ENCODE measurements around the gene CCDC142.

The CCDC142 gene

DNA sequence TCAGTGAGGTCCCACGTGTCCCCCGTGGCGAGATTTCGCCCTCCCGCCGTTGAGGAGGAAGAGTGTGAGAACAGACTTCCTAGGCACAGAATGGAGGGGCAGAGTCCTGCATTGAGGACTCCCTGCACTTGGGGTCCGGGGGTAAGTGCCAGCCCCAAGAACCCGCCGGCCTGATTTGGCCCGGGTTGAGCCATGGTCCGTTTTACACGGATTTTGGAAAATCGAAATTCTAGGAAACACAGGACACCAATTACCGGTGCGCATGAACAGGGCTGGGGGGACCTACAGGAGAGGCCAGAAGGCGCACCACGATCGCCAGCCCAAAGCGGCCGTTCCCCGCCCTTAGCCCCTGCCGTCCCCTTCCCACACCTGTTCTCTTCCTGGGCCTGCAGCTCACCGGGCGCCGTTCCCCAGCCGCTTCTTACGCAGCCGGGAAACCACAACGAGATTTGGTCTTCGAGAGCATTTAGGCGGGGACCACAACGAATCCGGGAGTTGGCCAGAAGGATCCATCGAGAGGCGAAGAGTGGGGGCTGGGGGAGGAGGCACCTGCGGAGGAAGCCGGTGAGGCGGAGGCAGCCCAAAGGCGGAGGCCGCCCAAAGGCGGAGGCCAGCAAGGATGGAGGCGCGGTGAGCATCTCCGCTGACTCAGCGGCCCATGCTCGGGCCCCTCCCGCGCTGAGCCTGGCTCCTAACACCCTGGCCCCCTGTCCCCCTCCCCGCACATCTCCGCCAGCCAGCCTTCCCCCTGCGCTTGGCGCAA lies 31.0 kb upstream of the CCDC142 start:
- DNase-seq: no peak

GRCh38 chr2:74512744-74513604 lies 30.2 kb upstream of the CCDC142 start:
- no peak for DNase-seq

- DNase-seq: no peak
Observed at GRCh38 chr2:74511104-74511989, 28.5 kb upstream of the CCDC142 start.

DNA sequence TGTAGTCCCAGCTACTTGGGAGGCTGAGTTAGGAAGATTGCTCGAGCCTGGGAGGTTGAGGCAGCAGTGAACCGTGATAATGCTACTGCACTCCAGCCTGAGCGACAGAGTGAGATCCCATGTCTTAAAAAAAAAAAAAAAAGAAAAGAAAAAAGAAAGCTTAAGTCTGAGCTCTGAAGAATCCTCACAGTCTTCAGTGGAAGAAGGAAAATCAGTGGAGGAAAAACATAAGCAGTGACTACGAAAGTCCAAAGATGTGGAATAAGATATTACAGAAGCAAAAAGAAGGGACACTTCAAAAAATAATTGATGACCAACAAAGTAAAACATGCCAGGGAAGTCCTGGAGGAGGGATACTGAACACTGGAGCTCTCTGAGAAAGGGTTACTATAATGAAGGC lies 27.5 kb upstream of the CCDC142 start:
- DNase-seq: no peak

GRCh38 chr2:74507926-74508520 lies 25.2 kb upstream of the CCDC142 start:
- no peak for DNase-seq

- peak; percentile 74 for DNase-seq
Observed at GRCh38 chr2:74507145-74507925, 24.5 kb upstream of the CCDC142 start, which contains the start of gene PCGF1. PCGF1 (minus strand) TSS chr2:74507695; CDS start chr2:74507668, 27 bp downstream.

DNA sequence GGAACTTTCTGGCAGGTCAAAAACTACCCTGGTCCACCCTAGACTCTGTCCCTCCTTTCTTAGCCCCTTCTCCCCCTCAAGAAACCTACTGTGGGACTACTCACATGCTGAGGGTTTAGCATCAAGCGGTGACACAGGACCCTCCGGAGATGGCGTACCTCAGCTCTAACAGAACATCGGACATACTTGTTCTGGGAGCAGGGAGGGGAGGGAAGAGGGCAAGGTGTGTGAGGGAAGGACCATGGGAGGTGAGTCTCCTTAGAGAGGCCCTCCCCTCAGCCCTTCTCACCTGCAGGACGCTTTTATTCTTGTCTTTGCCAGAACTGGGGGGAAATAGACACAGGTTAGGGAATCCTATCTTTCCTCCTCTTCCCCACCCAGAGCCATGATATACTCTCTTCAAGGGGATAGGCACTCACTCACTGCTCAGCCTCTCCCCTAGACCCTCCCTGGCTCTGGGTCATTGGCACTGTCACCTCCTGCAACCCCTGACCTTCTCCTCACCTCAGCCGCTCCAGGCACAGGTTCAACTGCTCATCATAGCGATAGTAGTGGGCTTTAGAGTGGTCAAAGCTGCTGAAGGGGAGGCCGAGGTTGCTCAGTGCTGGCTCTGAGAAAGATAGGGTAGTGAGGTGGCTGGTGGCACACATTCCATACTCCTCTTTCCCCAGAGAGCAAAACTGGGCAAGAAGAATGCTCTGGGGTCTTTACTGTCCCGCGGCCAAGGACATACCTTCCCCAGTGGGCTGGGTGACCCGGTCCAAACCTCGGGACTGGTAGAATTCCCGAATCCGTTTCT lies 22.8 kb upstream of the CCDC142 start:
- no peak for DNase-seq

DNA sequence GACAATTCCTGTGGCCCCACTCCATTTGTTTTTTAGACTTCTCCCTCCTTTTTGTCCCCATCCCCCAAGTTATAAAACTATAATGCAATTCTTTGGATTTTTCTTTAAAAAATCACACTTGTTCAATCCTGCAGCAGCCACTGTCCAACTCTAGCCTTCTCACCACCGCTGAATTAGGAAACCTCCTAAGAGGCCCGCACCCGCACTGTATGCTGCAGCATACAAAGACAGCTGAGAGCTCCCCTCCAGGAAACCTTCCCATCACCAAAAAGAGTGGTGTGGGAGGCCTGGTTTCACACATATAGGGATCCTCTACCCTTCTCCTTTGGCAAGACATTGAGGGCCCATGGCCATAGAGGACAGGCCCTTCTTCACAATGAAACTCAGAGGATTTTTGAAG lies 21.8 kb upstream of the CCDC142 start:
- no peak for DNase-seq

GRCh38 chr2:74503506-74504475 lies 21.0 kb upstream of the CCDC142 start:
- no peak for DNase-seq

- DNase-seq: no peak
Observed at GRCh38 chr2:74502720-74503505, 20.1 kb upstream of the CCDC142 start.

DNA sequence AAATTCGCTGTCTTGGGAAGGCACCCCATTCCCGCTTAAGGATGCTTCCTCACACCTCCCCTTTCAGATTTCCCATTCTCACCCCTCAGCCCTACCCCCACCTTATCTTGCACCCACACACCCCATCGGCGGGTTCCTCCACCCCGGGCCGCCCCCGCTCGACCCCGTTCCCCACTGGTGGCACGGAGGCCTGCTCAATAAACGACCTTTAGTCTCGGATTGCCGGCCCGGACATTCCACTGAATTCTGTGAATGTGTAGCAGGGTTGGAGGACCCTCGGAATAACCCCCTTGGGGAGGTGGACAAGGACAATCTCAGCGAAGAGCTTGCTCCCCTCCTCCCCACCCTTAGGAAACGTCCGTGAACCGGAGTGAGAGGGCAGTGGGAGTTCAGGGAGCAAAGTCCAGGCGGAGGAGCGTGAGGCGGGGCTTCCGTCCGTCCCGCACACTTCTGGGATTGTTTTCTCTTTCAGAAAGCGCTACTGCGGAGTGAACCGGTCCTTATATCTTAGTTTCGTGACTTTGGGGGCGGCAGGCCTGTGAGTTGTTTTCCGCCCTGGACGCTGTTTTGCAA lies 19.4 kb upstream of the CCDC142 start:
- DNase-seq: no peak

- DNase-seq: no peak
Observed at GRCh38 chr2:74501335-74502071, 18.7 kb upstream of the CCDC142 start.

GRCh38 chr2:74500578-74500946 lies 17.8 kb upstream of the CCDC142 start:
- no peak for DNase-seq

DNA sequence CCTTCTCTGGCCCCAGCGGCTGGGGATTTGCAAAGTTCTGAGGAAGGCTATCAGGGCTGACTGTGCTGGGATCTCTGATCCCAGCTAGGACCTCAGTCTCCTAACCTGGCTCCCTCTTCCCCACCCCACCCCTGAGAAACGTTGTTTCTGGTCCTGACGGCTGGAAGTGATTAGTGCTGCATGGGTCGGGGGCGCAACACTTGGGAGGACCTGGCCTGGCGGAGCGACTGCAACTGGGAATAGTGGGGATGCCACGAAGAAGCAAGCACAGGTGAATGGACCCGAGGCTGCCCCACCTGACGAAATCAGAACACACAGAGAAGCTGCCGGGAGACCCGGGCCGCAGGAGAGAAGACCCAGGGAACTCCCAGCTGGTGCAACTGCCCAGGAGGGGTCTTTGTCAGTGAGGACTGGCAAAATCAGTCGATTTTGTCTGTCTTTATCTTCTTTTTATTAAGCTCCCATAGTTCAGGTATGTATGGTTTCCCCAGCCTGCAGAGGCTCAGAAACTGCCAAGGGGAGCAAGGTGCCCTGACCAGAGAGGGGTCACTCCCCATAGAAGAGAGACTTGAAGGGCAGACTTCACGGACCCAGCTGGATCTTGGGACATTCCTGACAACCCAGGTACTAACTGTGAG lies 17.3 kb upstream of the CCDC142 start:
- DNase-seq: no peak

- DNase-seq: no peak
Observed at GRCh38 chr2:74499267-74499939, 16.6 kb upstream of the CCDC142 start, which contains the start of gene LBX2. LBX2 (minus strand) TSS chr2:74499603; CDS start chr2:74499537, 66 bp downstream.

DNA sequence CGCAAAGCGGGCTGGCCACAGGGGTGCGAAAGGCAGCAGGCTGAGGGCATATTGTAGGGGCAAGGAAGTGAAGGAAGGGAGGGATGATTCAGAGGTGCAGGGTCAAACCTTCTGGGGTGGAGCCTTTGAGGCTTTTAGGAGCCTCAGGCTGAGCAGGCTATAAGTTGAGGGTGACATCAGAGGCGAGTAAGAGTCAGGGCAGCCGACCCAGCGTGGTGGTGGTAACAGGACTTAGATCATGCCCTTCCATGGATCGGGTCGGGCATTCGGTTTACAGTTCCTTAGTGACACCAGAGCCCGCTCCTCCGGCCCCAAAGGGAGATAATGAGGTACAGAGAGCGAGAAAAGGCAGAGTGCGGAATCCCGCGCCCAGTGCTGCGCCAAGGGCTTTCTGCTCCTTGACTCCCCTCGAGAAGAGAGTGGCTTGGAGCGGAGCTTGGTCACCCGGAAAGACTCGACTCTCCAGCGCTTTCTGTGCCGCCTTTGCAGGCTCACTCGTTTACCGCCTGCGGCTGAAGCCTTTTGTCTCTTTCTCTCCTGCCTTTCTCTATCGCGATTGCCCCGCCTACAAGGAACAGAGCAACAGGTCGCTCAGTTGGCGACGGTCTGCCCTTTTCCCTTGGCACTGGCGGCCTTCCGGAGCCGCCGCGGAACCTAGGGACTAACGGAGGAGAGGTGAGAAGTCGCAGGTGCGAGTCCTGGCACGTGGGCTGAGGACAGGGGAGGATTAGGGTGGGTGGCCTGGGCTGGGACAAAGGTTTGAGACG lies 15.9 kb upstream of the CCDC142 start:
- no peak for DNase-seq

Data from SIG-M5 (cell line).